K562 (cell line): Measurements from ENCODE around the gene UBE2N.

Source experiments
- ARNT ChIP-seq, 2 experiments: fragments of 450-650 bp; IDR thresholded peaks; 2 replicates each; pipeline ENCODE4 v1.6.1; 2016; ENCODE audit warnings: mild to moderate bottlenecking in 1 of 2
- CCAR2 ChIP-seq: fragments of 200-400 bp; formaldehyde crosslinking; IDR thresholded peaks from 2 replicates; pipeline ENCODE4 v1.6.1; 2017; ENCODE audit warnings: mild to moderate bottlenecking, low read depth, low read length
- HDAC2 ChIP-seq: fragments of 450-650 bp; IDR thresholded peaks from 2 replicates; pipeline ENCODE4 v1.6.1; 2016; ENCODE audit warnings: mild to moderate bottlenecking
- MTA1 ChIP-seq: fragments of 450-650 bp; IDR thresholded peaks from 2 replicates; pipeline ENCODE4 v1.6.1; 2017; ENCODE audit warnings: borderline replicate concordance
- POLR2AphosphoS5 ChIP-seq: IDR thresholded peaks from 2 replicates; pipeline ENCODE4 v1.6.1; 2011; ENCODE audit warnings: mild to moderate bottlenecking, low read depth, low read length, moderate library complexity; ENCODE audit not compliant: control insufficient read depth, insufficient read depth
- SNRNP70 ChIP-seq: fragments of 200-400 bp; formaldehyde crosslinking; optimal IDR thresholded peaks from 2 replicates; pipeline ENCODE3; 2017; ENCODE audit warnings: low read depth, low read length
- ZNF592 ChIP-seq: fragments of 450-650 bp; IDR thresholded peaks from 2 replicates; pipeline ENCODE4 v1.6.1; 2017; ENCODE audit warnings: antibody characterized with exemption, mild to moderate bottlenecking

- TF ChIP-seq CCAR2 (no peak), POLR2AphosphoS5 (no peak; the same call in 1 of the 2 replicates), MTA1 (no peak), ZNF592 (no peak), HDAC2 (no peak), SNRNP70 (no peak), ARNT (IDR thresholded peaks at IDR 0.05) (no peak)
These were observed 32.9 kb downstream of the UBE2N start for GRCh38 chr12:93408813-93409212.
